ENCODE results near the gene MAOB. TPM values are rescaled to one million over a fixed set of nuclear protein-coding genes. Genes with fewer than 3 reads are reported as not detected.

MAOB gene
- polyA plus RNA-seq, 1 experiment, result not detected

DNA sequence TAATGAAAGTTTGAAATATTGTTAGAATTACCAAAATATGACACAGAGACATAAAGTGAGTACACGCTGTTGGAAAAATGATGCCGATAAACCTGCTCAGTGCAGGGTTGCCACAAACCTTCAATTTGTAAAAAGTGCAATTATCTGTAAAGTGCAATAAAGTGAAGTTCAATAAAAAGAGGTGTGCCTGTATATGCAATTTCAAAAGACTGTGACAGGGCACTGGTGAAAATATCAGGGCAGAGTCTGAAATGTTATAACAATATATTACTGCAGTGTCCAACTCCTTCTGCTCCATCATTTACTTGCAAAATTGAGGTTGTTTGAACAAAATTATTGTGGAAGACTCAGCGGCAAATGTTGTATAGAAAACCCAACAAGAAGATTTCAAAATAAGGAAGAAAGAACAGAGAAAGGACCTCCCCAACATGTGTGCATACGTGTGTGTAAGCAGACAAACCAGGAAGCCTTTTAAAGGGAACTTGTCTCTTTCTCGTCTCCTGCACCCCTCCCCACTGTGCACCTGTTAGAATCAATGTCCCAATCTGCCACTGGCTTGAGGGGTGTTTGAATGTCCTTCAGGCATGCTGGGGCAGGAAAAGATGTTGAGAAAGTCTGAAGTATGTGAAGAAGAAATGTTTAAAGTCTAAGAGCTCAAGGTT lies 96.2 kb downstream of the MAOB start:
- TF ChIP-seq, protein P1, sequence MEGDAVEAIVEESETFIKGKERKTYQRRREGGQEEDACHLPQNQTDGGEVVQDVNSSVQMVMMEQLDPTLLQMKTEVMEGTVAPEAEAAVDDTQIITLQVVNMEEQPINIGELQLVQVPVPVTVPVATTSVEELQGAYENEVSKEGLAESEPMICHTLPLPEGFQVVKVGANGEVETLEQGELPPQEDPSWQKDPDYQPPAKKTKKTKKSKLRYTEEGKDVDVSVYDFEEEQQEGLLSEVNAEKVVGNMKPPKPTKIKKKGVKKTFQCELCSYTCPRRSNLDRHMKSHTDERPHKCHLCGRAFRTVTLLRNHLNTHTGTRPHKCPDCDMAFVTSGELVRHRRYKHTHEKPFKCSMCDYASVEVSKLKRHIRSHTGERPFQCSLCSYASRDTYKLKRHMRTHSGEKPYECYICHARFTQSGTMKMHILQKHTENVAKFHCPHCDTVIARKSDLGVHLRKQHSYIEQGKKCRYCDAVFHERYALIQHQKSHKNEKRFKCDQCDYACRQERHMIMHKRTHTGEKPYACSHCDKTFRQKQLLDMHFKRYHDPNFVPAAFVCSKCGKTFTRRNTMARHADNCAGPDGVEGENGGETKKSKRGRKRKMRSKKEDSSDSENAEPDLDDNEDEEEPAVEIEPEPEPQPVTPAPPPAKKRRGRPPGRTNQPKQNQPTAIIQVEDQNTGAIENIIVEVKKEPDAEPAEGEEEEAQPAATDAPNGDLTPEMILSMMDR (IDR thresholded peaks at IDR 0.05; ENCODE audit: insufficient read depth, low read depth, low read length), result no peak
- CTCF ChIA-PET, result no interaction called here
- Histone ChIP-seq H3K36me3 (ENCODE audit: control insufficient read depth, insufficient read depth, low read length) (no peaks in the 10 kb centered on the region), H3K27me3 (ENCODE audit: control insufficient read depth, insufficient read depth, low read length) (no peaks in the 10 kb centered on the region), H3K4me3 (ENCODE audit: low read depth, low read length) (no peak overlapping the region)
- POLR2A ChIA-PET, result no interaction called here
- DNase-seq (ENCODE audit: low read depth), result no peak

DNA sequence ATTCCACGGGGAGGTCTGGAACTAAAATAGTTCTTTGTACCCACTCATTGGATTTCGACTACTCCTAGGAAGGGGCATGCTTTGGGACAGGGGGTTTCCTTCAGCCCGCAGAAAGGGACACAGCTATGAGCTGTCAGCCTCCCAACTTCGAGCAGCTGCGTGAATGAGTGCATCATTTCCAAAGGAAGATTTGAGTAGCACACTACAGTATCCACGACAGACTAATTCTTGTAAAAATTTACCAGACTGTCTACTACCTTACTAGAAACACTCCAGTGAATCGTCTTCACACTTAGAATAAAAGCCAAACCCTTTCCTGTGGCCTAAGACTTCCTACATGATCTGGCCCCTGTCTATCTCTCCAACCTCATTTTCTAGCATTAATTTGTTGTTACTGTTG lies 124.2 kb downstream of the MAOB start:
- Histone ChIP-seq H3K36me3 (ENCODE audit: control insufficient read depth, insufficient read depth, low read length) (no peaks in the 10 kb centered on the region), H3K27me3 (ENCODE audit: control insufficient read depth, insufficient read depth, low read length) (no peaks in the 10 kb centered on the region), H3K4me3 (ENCODE audit: low read depth, low read length) (no peak overlapping the region)
- ChIA-PET POLR2A (no interaction called here), CTCF (no interaction called here)
- no peak for DNase-seq (ENCODE audit: low read depth)
- TF ChIP-seq, protein P1 (IDR thresholded peaks at IDR 0.05; ENCODE audit: insufficient read depth, low read depth, low read length), result no peak

DNA sequence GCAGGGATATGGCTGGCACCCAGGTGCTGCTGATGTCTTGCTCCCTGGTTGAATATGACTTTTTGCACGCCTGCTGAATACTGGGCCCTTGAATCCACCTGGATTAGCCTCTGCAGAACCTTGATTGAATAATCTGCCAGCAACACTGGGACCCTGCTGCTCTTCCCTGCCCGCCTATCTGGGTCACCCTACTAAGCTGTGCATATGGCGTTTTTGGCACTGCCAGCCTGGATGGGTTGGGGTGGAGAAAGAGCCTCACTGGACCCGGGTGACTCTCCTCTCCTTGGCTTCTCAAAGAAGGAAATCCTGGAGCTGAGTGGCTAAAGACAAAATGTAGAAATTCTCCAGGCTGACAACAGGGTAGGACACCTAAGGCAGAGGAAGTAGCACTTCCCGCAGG lies 126.2 kb downstream of the MAOB start:
- Histone ChIP-seq H3K4me3 (ENCODE audit: low read depth, low read length) (no peak overlapping the region), H3K36me3 (ENCODE audit: control insufficient read depth, insufficient read depth, low read length) (no peaks in the 10 kb centered on the region), H3K27me3 (ENCODE audit: control insufficient read depth, insufficient read depth, low read length) (no peaks in the 10 kb centered on the region)
- CTCF ChIA-PET, result interaction anchor here (1.7 kb wide), 1 partner anchor 197 kb away, joined by 4 read pairs; no protein-coding TSS in a partner anchor
- DNase-seq (ENCODE audit: low read depth), result no peak
- TF ChIP-seq, protein P1 (IDR thresholded peaks at IDR 0.05; ENCODE audit: insufficient read depth, low read depth, low read length), result no peak
- POLR2A ChIA-PET, result no interaction called here

DNA sequence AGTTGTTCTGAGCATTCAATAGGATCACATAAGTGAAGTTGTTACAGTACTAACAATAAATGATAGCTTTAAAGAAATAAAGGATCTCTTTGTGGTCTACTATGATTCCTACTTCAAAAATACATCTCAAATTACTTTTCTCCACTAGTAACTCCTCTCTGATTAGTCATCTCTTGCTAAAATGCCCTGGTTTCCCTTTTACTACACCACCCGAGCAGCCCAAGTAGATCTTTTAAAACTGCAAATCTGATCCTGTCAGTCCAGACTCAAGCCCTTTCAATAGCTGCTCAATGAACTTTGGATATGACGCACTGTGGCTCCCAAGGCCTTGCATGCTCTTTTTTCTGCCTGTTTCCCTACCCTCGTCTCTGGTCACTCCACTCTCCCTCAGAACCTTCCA lies 128.6 kb downstream of the MAOB start:
- TF ChIP-seq, protein P1 (IDR thresholded peaks at IDR 0.05; ENCODE audit: insufficient read depth, low read depth, low read length), result no peak
- DNase-seq (ENCODE audit: low read depth), result no peak
- ChIA-PET POLR2A (no interaction called here), CTCF (interaction anchor here (1.5 to 1.9 kb wide), 2 partner anchors 193 to 194 kb away, joined by 3 to 5 read pairs; no protein-coding TSS in a partner anchor)
- no peaks in the 10 kb centered on the region for H3K36me3 ChIP-seq (ENCODE audit: control insufficient read depth, insufficient read depth, low read length)
- H3K27me3 ChIP-seq (ENCODE audit: control insufficient read depth, insufficient read depth, low read length), result no peaks in the 10 kb centered on the region
- no peak overlapping the region for H3K4me3 ChIP-seq (ENCODE audit: low read depth, low read length)

DNA sequence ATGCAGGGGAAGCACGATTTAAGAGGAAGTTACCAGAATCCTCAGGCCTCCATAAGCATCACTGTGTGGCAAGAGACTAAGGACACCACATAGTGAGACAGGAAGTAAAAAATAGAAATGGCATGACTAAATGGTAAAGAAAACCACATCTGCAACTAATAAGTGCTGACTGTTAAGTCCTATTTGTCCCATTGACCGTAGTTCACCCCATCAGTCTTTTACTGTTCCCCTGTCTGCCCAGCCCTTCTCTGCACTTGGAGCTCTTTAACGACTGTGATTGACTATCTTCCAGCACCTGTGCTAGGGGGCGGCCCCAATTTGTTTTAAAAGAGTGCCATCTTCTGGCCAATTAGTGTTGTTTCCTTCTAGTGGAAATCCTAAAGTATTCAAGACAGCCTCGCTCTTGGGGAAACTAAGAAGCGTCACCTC lies 132.0 kb downstream of the MAOB start:
- Histone ChIP-seq H3K4me3 (ENCODE audit: low read depth, low read length) (no peak overlapping the region), H3K36me3 (ENCODE audit: control insufficient read depth, insufficient read depth, low read length) (no peaks in the 10 kb centered on the region), H3K27me3 (ENCODE audit: control insufficient read depth, insufficient read depth, low read length) (no peaks in the 10 kb centered on the region)
- peak; percentile 35 for DNase-seq (ENCODE audit: low read depth)
- TF ChIP-seq, protein P1 (IDR thresholded peaks at IDR 0.05; ENCODE audit: insufficient read depth, low read depth, low read length), result peak; percentile 41
- ChIA-PET CTCF (interaction anchor here (1.4 to 1.6 kb wide), 5 partner anchors 11 to 193 kb away, joined by 4 to 9 read pairs (median 5); no protein-coding TSS in a partner anchor), POLR2A (interaction anchor here (0.6 kb wide), 1 partner anchor 99 kb away, joined by 3 read pairs; no protein-coding TSS in a partner anchor)

Measured in BJ (cell line).